ENCODE results near the gene RIPK1. TPM values are rescaled to one million over a fixed set of nuclear protein-coding genes. Genes with fewer than 3 reads are reported as not detected.
A peak's percentile ranks its signal among the peaks of the same experiment; 100 is the strongest.
"Not testable (repeated sequence)": the region's sequence is repeated elsewhere in the genome, so short reads cannot be mapped to it uniquely, and the experiment has no call there.

RIPK1 gene
- total and polyA plus RNA-seq, 7 donors = 5.6 to 10.6 (median 7.1) TPM

DNA sequence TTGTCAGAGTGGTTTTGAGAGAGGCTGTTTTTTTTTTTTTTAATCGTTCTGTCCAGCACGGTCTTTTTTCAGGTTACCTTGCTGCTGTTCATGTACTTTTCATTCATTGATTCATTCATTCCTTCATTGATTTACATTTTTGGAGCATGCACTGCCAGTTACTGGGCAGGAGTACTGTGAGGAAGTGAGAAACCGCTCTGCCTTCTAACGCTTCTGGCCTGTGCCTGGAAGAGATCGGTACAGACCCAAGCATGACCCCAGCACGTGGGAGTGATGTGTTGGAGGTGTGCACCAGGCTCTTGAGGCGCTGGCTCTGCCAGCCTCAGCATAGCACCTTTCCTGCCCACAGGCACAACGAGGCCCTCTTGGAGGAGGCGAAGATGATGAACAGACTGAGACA lies 9.1 kb downstream of the RIPK1 start:
- Histone ChIP-seq H3K27me3 (ENCODE audit: insufficient read depth in 3 of 3, low read length in 2 of 3) (no peaks in the 10 kb centered on the region), H3K4me1 (peaks cover 16% of the 10 kb centered on the region), H3K36me3 (ENCODE audit: insufficient read depth in 1 of 2, low read depth in 1 of 2) (peaks cover 14 to 65% of the 10 kb centered on the region in 2 donors), H3K9me3 (no peaks in the 10 kb centered on the region), H3K27ac (no peak overlapping the region), H3K4me3 (no peak overlapping the region)
- DNase-seq = no peak
- intact Hi-C loops (cut with DNase I) = loop anchor here (5.0 to 10.0 kb wide), 3 partner anchors 35 to 303 kb away; partner anchors contain the start of gene BPHL (in 1 of the 2)
- WGBS, 3 donors = 90 to 93% (median 92%) methylated on average over 9 of the region's 9 CpGs
- no peak for ATAC-seq
- TF ChIP-seq, protein P1, sequence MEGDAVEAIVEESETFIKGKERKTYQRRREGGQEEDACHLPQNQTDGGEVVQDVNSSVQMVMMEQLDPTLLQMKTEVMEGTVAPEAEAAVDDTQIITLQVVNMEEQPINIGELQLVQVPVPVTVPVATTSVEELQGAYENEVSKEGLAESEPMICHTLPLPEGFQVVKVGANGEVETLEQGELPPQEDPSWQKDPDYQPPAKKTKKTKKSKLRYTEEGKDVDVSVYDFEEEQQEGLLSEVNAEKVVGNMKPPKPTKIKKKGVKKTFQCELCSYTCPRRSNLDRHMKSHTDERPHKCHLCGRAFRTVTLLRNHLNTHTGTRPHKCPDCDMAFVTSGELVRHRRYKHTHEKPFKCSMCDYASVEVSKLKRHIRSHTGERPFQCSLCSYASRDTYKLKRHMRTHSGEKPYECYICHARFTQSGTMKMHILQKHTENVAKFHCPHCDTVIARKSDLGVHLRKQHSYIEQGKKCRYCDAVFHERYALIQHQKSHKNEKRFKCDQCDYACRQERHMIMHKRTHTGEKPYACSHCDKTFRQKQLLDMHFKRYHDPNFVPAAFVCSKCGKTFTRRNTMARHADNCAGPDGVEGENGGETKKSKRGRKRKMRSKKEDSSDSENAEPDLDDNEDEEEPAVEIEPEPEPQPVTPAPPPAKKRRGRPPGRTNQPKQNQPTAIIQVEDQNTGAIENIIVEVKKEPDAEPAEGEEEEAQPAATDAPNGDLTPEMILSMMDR (IDR thresholded peaks at IDR 0.05) = no peak

DNA sequence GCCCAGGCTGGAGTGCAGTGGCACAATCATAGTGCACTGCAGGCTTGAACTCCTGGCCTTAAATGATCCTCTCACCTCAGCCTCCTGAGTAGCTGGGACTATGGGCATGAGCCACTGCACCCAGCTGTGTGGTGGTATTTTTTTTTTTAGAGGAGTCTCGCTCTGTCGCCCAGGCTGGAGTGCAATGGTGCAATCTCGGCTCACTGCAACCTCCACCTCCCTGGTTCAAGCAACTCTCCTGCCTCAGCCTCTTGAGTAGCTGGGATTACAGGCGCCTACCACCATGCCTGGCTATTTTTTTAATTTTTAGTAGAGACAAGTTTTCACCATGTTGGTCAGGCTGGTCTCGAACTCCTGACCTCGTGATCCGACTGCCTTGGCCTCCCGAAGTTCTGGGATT lies 10.7 kb downstream of the RIPK1 start:
- DNase-seq; H3K27me3 ChIP-seq (ENCODE audit: insufficient read depth in 3 of 3, low read length in 2 of 3); H3K4me3 ChIP-seq; H3K27ac ChIP-seq; ATAC-seq; H3K9me3 ChIP-seq: not testable (repeated sequence)
- WGBS, 3 donors = 86 to 97% (median 96%) methylated on average over 8 of the region's 8 CpGs
- Histone ChIP-seq H3K4me1 (peaks cover 13% of the 10 kb centered on the region), H3K36me3 (ENCODE audit: insufficient read depth in 1 of 2, low read depth in 1 of 2) (peaks cover 14 to 77% of the 10 kb centered on the region in 2 donors)
- intact Hi-C loops (cut with DNase I) = loop anchor here (5.0 to 10.0 kb wide), 3 partner anchors 33 to 304 kb away; partner anchors contain the start of gene BPHL (in 1 of the 2)

DNA sequence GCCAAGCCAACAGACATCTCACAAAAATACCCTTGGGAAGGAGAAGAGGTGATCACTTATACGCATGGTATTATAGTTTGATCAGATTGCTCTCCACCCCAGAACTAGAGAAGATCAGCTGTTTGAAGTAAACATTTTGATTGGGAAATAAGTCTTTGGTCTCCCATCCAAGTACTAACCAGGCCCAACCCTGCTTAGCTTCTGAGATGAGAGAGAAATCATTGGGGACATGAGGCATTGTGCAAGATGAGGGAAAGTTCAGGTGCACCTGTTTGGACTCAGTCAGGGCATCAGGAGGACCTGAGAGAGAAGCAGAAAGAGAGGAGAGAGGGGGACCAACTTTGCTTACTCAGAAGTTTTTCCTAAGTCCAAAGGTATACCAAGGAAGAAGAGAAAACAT lies 11.4 kb downstream of the RIPK1 start:
- H3K4me1 ChIP-seq = peaks cover 13% of the 10 kb centered on the region
- H3K36me3 ChIP-seq (ENCODE audit: insufficient read depth in 1 of 2, low read depth in 1 of 2) = peaks cover 15 to 82% of the 10 kb centered on the region in 2 donors
- H3K27ac ChIP-seq = no peak overlapping the region
- no peaks in the 10 kb centered on the region for H3K27me3 ChIP-seq (ENCODE audit: insufficient read depth in 3 of 3, low read length in 2 of 3)
- H3K4me3 ChIP-seq = no peak overlapping the region
- no peak for DNase-seq
- intact Hi-C loops (cut with DNase I) = loop anchor here (5.0 to 10.0 kb wide), 3 partner anchors 33 to 305 kb away; partner anchors contain the start of gene BPHL (in 1 of the 2)
- TF ChIP-seq, protein P1 (IDR thresholded peaks at IDR 0.05) = no peak
- no peak for ATAC-seq
- 93 to 98% (median 97%) methylated on average over 1 of the region's 1 CpG for WGBS, 3 donors
- no peaks in the 10 kb centered on the region for H3K9me3 ChIP-seq

DNA sequence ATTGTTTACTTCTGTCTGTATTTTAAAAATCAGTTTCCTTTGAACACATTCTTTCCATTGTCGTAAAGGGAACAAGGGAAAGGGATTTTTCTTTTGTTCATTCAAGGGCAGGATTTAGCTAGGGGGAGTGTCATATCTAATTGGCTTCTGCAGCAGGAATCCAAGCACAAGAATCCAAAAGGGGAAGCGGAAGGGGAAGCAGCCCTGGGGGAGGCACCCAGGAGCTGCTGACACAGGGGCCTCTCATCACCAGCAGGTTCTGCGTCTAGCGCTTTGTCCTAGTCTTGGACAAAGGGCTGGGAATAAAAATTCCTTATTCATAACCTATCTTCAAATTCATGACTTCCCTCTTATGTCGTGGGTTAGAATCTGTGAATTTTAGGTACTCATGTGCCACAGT lies 13.7 kb downstream of the RIPK1 start:
- peak in 1 of 4 donors; percentile 33 for ATAC-seq
- WGBS, 3 donors = 76 to 88% (median 82%) methylated on average over 5 of the region's 5 CpGs
- no peak overlapping the region for H3K27ac ChIP-seq

DNA sequence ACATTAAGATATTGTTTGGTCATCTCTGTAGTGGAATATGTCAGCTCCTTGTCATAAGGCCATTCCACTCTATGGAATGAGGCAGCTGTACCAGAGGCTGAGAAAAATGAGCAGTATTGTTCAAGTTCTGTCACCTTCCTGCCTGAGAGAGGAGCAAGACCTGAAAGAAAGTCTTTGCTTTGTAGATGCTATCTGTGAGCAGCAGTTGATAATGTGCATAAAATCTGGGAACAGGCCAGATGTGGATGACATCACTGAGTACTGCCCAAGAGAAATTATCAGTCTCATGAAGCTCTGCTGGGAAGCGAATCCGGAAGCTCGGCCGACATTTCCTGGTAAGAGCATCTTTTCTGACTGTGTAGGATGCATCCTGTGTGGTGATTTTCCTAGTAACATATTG lies 16.8 kb downstream of the RIPK1 start:
- no peaks in the 10 kb centered on the region for H3K9me3 ChIP-seq

More for the DNA sequence above, 13.7 kb downstream of the RIPK1 start:
- no peaks in the 10 kb centered on the region for H3K9me3 ChIP-seq
- no peaks in the 10 kb centered on the region for H3K4me1 ChIP-seq
- TF ChIP-seq, protein P1 (IDR thresholded peaks at IDR 0.05) = no peak
- DNase-seq = peak in 1 of 2 donors; percentile 25
- no peak overlapping the region for H3K4me3 ChIP-seq
- H3K27me3 ChIP-seq (ENCODE audit: insufficient read depth in 3 of 3, low read length in 2 of 3) = no peaks in the 10 kb centered on the region
- intact Hi-C loops (cut with DNase I) = no loop called here
- H3K36me3 ChIP-seq (ENCODE audit: insufficient read depth in 1 of 2, low read depth in 1 of 2) = peaks cover 20 to 98% of the 10 kb centered on the region in 2 donors

More for the DNA sequence above, 16.8 kb downstream of the RIPK1 start:
- Histone ChIP-seq H3K4me3 (no peak overlapping the region), H3K27me3 (ENCODE audit: insufficient read depth in 3 of 3, low read length in 2 of 3) (no peaks in the 10 kb centered on the region), H3K27ac (no peak overlapping the region), H3K36me3 (ENCODE audit: insufficient read depth in 1 of 2, low read depth in 1 of 2) (peaks cover 15 to 98% of the 10 kb centered on the region in 2 donors), H3K4me1 (no peaks in the 10 kb centered on the region)
- WGBS, 3 donors = 80 to 87% (median 80%) methylated on average over 4 of the region's 4 CpGs
- no peak for ATAC-seq
- intact Hi-C loops (cut with DNase I) = no loop called here
- no peak for DNase-seq
- TF ChIP-seq, protein P1 (IDR thresholded peaks at IDR 0.05) = no peak
